NCI-H1436 treated with DMSO at 0.1 percent for 48 hours (cell line): Measurements from ENCODE around the gene ABCA2.

Experiments used
- DNase-seq: peaks from one replicate; lab custom pipeline; 2025; lab: John Stamatoyannopoulos, UW

Gene ABCA2

GRCh38 chr9:136997371-136997770, 30.7 kb downstream of the ABCA2 start:
- no peak for DNase-seq

GRCh38 chr9:136996361-136997292, 31.4 kb downstream of the ABCA2 start, which contains the start of gene CLIC3:
TSS of gene CLIC3 (minus strand) at chr9:136996568. CDS start at chr9:136996543, 25 bp downstream.
- no peak for DNase-seq

GRCh38 chr9:136995772-136996311, 32.2 kb downstream of the ABCA2 start:
- DNase-seq: no peak

GRCh38 chr9:136995362-136995761, 32.7 kb downstream of the ABCA2 start:
- no peak for DNase-seq

- no peak for DNase-seq
Measured at GRCh38 chr9:136994888-136995230, 33.2 kb downstream of the ABCA2 start.

GRCh38 chr9:136994180-136994887, 33.7 kb downstream of the ABCA2 start:
- no peak for DNase-seq

- no peak for DNase-seq
Measured at GRCh38 chr9:136992819-136993369, 35.1 kb downstream of the ABCA2 start.

GRCh38 chr9:136991993-136992818, 35.8 kb downstream of the ABCA2 start, which contains the start of gene PAXX:
TSS of gene PAXX (plus strand) at chr9:136992422. CDS start at chr9:136992444, 22 bp downstream.
- DNase-seq: peak; percentile 28

- DNase-seq: no peak
Measured at GRCh38 chr9:136990242-136990911, 37.7 kb downstream of the ABCA2 start.

- DNase-seq: no peak
Measured at GRCh38 chr9:136988872-136989271, 39.2 kb downstream of the ABCA2 start.

- DNase-seq: no peak
Measured at GRCh38 chr9:136985853-136986252, 42.2 kb downstream of the ABCA2 start.

- no peak for DNase-seq
Measured at GRCh38 chr9:136985027-136985602, 42.9 kb downstream of the ABCA2 start.

- DNase-seq: no peak
Measured at GRCh38 chr9:136984464-136985026, 43.5 kb downstream of the ABCA2 start.

- no peak for DNase-seq
Measured at GRCh38 chr9:136983656-136984314, 44.3 kb downstream of the ABCA2 start.

- DNase-seq: no peak
Measured at GRCh38 chr9:136983167-136983566, 44.9 kb downstream of the ABCA2 start.

- no peak for DNase-seq
Measured at GRCh38 chr9:136982232-136983051, 45.6 kb downstream of the ABCA2 start, which contains the start of gene LCNL1. TSS of gene LCNL1 (plus strand) at chr9:136982993. CDS start at chr9:136983587, 594 bp downstream.

GRCh38 chr9:136981588-136982231, 46.3 kb downstream of the ABCA2 start:
- no peak for DNase-seq
